ENCODE data around the gene PRELID3B. TPM values are rescaled to one million over a fixed set of nuclear protein-coding genes. Genes with fewer than 3 reads are reported as not detected.

Gene PRELID3B
- total and polyA plus RNA-seq, 10 of the 15 experiments (the other 5 are each of a cell fraction or from before 2014, with no cell fraction given), result 72.5 to 151 (median 124) TPM

- TF ChIP-seq PKNOX1 (IDR thresholded peaks at IDR 0.05), result peak; percentile 97
- TF ChIP-seq SKIL (IDR thresholded peaks at IDR 0.05; ENCODE audit: low read depth, poor library complexity, severe bottlenecking), result no peak
- TF ChIP-seq REST (IDR thresholded peaks at IDR 0.05; ENCODE audit: low read depth, low read length), result no peak
- TF ChIP-seq HDAC2 (IDR thresholded peaks at IDR 0.05), result 0 out of 2 replicates have a peak, but pooled peaks have one; percentile 73
- peak; percentile 84 for TF ChIP-seq PML (IDR thresholded peaks at IDR 0.05; ENCODE audit: low read length)
- TF ChIP-seq BCL11A (IDR thresholded peaks at IDR 0.05; ENCODE audit: low read depth, low read length), result no peak
- peak; percentile 80 for TF ChIP-seq IKZF1 (conservative IDR thresholded peaks at IDR 0.05)
- TF ChIP-seq MAX (IDR thresholded peaks at IDR 0.05; ENCODE audit: low read depth, low read length), result peak; percentile 60
- peak; percentile 99 for TF ChIP-seq GATAD2B (conservative IDR thresholded peaks at IDR 0.05; ENCODE audit: low read depth)
- TF ChIP-seq ELK1 (IDR thresholded peaks at IDR 0.05; ENCODE audit: low read depth, low read length), result no peak
- TF ChIP-seq FOS (IDR thresholded peaks at IDR 0.05; ENCODE audit: borderline replicate concordance, extremely low read depth, insufficient read length), result peak; percentile 54
- TF ChIP-seq SREBF2 (IDR thresholded peaks at IDR 0.05; ENCODE audit: low read length), result no peak
- TF ChIP-seq MTA2 (IDR thresholded peaks at IDR 0.05; ENCODE audit: low read depth), result no peak
- TF ChIP-seq BHLHE40 (IDR thresholded peaks at IDR 0.05; ENCODE audit: borderline replicate concordance in 1 of 2, low read depth in 2 of 2, low read length in 1 of 2), result peak; percentile 63 to 91
- TF ChIP-seq BMI1 (IDR thresholded peaks at IDR 0.05; ENCODE audit: borderline replicate concordance), result no peak
- TF ChIP-seq MLLT1 (IDR thresholded peaks at IDR 0.05), result peak; percentile 65; the same call in 1 of the 2 replicates
- no peak for TF ChIP-seq ETV6 (conservative IDR thresholded peaks at IDR 0.05 in 1 of 2, IDR thresholded peaks at IDR 0.05 in 1 of 2; ENCODE audit: borderline replicate concordance in 1 of 2, low read depth in 1 of 2)
- no peak for TF ChIP-seq MYB (IDR thresholded peaks at IDR 0.05; ENCODE audit: borderline replicate concordance, low read depth, low read length)
- no peak for TF ChIP-seq NFIC (IDR thresholded peaks at IDR 0.05; ENCODE audit: low read depth, low read length)
- TF ChIP-seq SMARCA5 (IDR thresholded peaks at IDR 0.05), result 0 out of 2 replicates have a peak, but pooled peaks have one; percentile 54
These were observed 10.4 kb downstream of the PRELID3B start, which contains the start of gene ATP5F1E (continued) for GRCh38 chr20:59032023-59032712.
